Keratinocyte (primary cell): Measurements from ENCODE around the gene LRIT3. TPM values are rescaled to one million over a fixed set of nuclear protein-coding genes. Genes with fewer than 3 reads are reported as not detected.

Experiments
- DNase-seq: peaks from one replicate; pipeline ENCODE4 v3.0.0-alpha.2; 2011; ENCODE audit warnings: low read depth, missing footprints, low spot score
- FAIRE-seq: peaks from 2 replicates; lab custom pipeline; 2011; peaks lifted over from hg19 to GRCh38; lab: Jason Lieb, UNC
- H2AFZ ChIP-seq: 2 replicates; pipeline ENCODE4 v1.6.0; 2012; ENCODE audit warnings: low read length, control low read depth, inconsistent platforms; ENCODE audit not compliant: control insufficient read depth
- H3K27ac ChIP-seq: 2 replicates; pipeline ENCODE4 v1.5.1; 2011; ENCODE audit warnings: low read length; ENCODE audit not compliant: control insufficient read depth, insufficient read depth
- H3K27me3 ChIP-seq: 3 replicates; pipeline ENCODE4 v1.6.0; 2011; ENCODE audit warnings: low read length; ENCODE audit not compliant: control insufficient read depth, insufficient read depth; ENCODE audit errors: extremely low read depth
- H3K36me3 ChIP-seq, 2 experiments: 2 replicates in 1 of 2; 3 replicates in 1 of 2; pipeline ENCODE4 v1.5.1; 2011; ENCODE audit warnings: low read length in 2 of 2, mild to moderate bottlenecking in 1 of 2; ENCODE audit not compliant: control insufficient read depth in 2 of 2, insufficient read depth in 2 of 2; ENCODE audit errors: extremely low read depth in 1 of 2
- H3K4me1 ChIP-seq: 3 replicates; pipeline ENCODE4 v1.5.1; 2011; ENCODE audit warnings: low read length; ENCODE audit not compliant: control insufficient read depth, insufficient read depth; ENCODE audit errors: extremely low read depth
- H3K4me2 ChIP-seq: 3 replicates; pipeline ENCODE4 v1.6.0; 2011; ENCODE audit warnings: low read depth, low read length; ENCODE audit not compliant: control insufficient read depth, insufficient read depth; ENCODE audit errors: extremely low read depth
- H3K4me3 ChIP-seq, 3 experiments: fragments of 200-600 bp in 1 of 3; sonication (generic) in 1 of 3; 2 replicates in 2 of 3; 3 replicates in 1 of 3; pipeline ENCODE4 v1.5.1; 2011 to 2016; ENCODE audit warnings: low read length in 3 of 3, mild to moderate bottlenecking in 3 of 3, control low read depth in 2 of 3, inconsistent platforms in 1 of 3, low read depth in 1 of 3, mixed read lengths in 1 of 3, mixed run types in 1 of 3, moderate library complexity in 1 of 3; ENCODE audit not compliant: control insufficient read depth in 2 of 3, insufficient read depth in 2 of 3; ENCODE audit errors: extremely low read depth in 1 of 3
- H3K79me2 ChIP-seq: 2 replicates; pipeline ENCODE4 v1.6.0; 2012; ENCODE audit warnings: low read length; ENCODE audit not compliant: control insufficient read depth, insufficient read depth
- H3K9ac ChIP-seq: 3 replicates; pipeline ENCODE4 v1.6.0; 2011; ENCODE audit warnings: low read length; ENCODE audit not compliant: control insufficient read depth, insufficient read depth; ENCODE audit errors: extremely low read depth
- H3K9me1 ChIP-seq: 3 replicates; pipeline ENCODE4 v1.6.0; 2011; ENCODE audit warnings: low read length; ENCODE audit not compliant: control insufficient read depth, insufficient read depth; ENCODE audit errors: extremely low read depth
- H3K9me3 ChIP-seq: 2 replicates; pipeline ENCODE4 v1.5.1; 2012; ENCODE audit warnings: low read depth, low read length; ENCODE audit not compliant: control insufficient read depth
- H4K20me1 ChIP-seq: 3 replicates; pipeline ENCODE4 v1.6.0; 2011; ENCODE audit warnings: low read length; ENCODE audit not compliant: control insufficient read depth, insufficient read depth; ENCODE audit errors: extremely low read depth
- CTCF ChIP-seq, 3 experiments: IDR thresholded peaks in 1 of 3; conservative IDR thresholded peaks in 1 of 3; optimal IDR thresholded peaks in 1 of 3; 2 replicates in 2 of 3; 3 replicates in 1 of 3; pipeline versions ENCODE3 to v1.5.1; 2011; ENCODE audit warnings: low read length in 3 of 3, mild to moderate bottlenecking in 3 of 3, moderate library complexity in 2 of 3, control low read depth in 1 of 3, inconsistent platforms in 1 of 3; ENCODE audit not compliant: insufficient read depth in 2 of 3; ENCODE audit errors: extremely low read depth in 1 of 3
- EZH2 ChIP-seq: IDR thresholded peaks from one replicate; pipeline ENCODE4 v1.6.1; 2012; ENCODE audit warnings: inconsistent platforms, mild to moderate bottlenecking, low read length, moderate library complexity
- dilution Hi-C: fragments of 300-500 bp; cut with MboI; formaldehyde crosslinking; loops from one replicate; pipeline ENCODE4 v1.7.0; 2020; ENCODE audit warnings: low sequenced_read_pairs; ENCODE audit not compliant: extremely low pct_ligation_motif_present
- polyA plus RNA-seq, 5 experiments: library from polyadenylated mRNA; depleted of rRNA in 3 of 5; stranded (reverse) in 3 of 5; stranded (forward) in 1 of 5; unstranded in 1 of 5; fragments of >200 nt; gene quantifications; 1 replicate in 1 of 5; 2 replicates in 3 of 5; 3 replicates in 1 of 5; pipeline versions ENCODE4 v1.2.1 to v1.2.3, GENCODE V29; 2011 to 2012; ENCODE audit warnings: missing spikeins in 2 of 5, low read depth in 1 of 5, low replicate concordance in 1 of 5

Gene LRIT3
- polyA plus RNA-seq, 1 donor (not counting 4 experiments of a cell fraction or from before 2014, with no cell fraction given), result 0.09 TPM

GRCh38 chr4:109815151-109816081 is 32.5 kb upstream of the LRIT3 start, which contains the start of gene GAR1:
Gene GAR1, plus strand, starts transcription at chr4:109815762. Its CDS starts 403 bp downstream, at chr4:109816165.
- Histone ChIP-seq H3K9ac (peak within 1 kb of the TSS; percentile 97), H3K4me3 (peak within 1 kb of the TSS; percentile 94 to 98 (median 96)), H3K9me3 (no peaks in the 10 kb centered on the region), H3K9me1 (no peaks in the 10 kb centered on the region), H2AFZ (peak within 1 kb of the TSS; percentile 99), H3K27me3 (no peaks in the 10 kb centered on the region), H3K4me2 (peak within 1 kb of the TSS; percentile 90), H3K27ac (peak within 1 kb of the TSS; percentile 99), H3K79me2 (peaks cover 42% of the 10 kb centered on the region), H3K4me1 (peaks cover 14% of the 10 kb centered on the region), H3K36me3 (peaks cover 4 to 12% of the 10 kb centered on the region in 2 experiments), H4K20me1 (no peaks in the 10 kb centered on the region)
- TF ChIP-seq EZH2 (no peak), CTCF (optimal IDR thresholded peaks at IDR 0.05 in 1 of 3, IDR thresholded peaks at IDR 0.05 in 1 of 3, conservative IDR thresholded peaks at IDR 0.05 in 1 of 3; ENCODE audit: extremely low read depth in 1 of 3, insufficient read depth in 2 of 3, low read length in 3 of 3) (no peak)
- DNase-seq (peak; percentile 36), FAIRE-seq (peak; percentile 94)
- dilution Hi-C loops, result no loop called here

GRCh38 chr4:109816082-109816442 is 31.8 kb upstream of the LRIT3 start:
- dilution Hi-C loops, result no loop called here
- Histone ChIP-seq H3K9me3 (no peaks in the 10 kb centered on the region), H3K27me3 (no peaks in the 10 kb centered on the region), H3K9ac (peak overlapping the region; percentile 97), H4K20me1 (no peaks in the 10 kb centered on the region), H3K36me3 (peaks cover 6 to 15% of the 10 kb centered on the region in 2 experiments), H3K4me1 (peaks cover 16% of the 10 kb centered on the region), H3K27ac (peak overlapping the region; percentile 99), H3K9me1 (no peaks in the 10 kb centered on the region), H3K79me2 (peaks cover 46% of the 10 kb centered on the region), H2AFZ (peak overlapping the region; percentile 99), H3K4me3 (peak overlapping the region; percentile 94 to 98 (median 96)), H3K4me2 (peak overlapping the region; percentile 90)
- no peak for FAIRE-seq
- DNase-seq, result no peak
- TF ChIP-seq CTCF (optimal IDR thresholded peaks at IDR 0.05 in 1 of 3, IDR thresholded peaks at IDR 0.05 in 1 of 3, conservative IDR thresholded peaks at IDR 0.05 in 1 of 3; ENCODE audit: extremely low read depth in 1 of 3, insufficient read depth in 2 of 3, low read length in 3 of 3) (no peak), EZH2 (no peak)
